Breast epithelium (tissue), 3 donors: ENCODE data around the gene IFNL3.
"Not testable (repeated sequence)": the region's sequence is repeated elsewhere in the genome, so short reads cannot be mapped to it uniquely, and the experiment has no call there.

ENCODE experiments used
- CTCF ChIP-seq, 3 donors: fragments of 450-650 bp; IDR thresholded peaks; one replicate each; pipeline ENCODE4 v1.5.1; 2016 to 2017; ENCODE audit warnings: antibody characterized with exemption in 3 of 3, mild to moderate bottlenecking in 3 of 3, moderate library complexity in 3 of 3
- POLR2A ChIP-seq: fragments of 450-650 bp; IDR thresholded peaks from one replicate; pipeline ENCODE4 v1.6.1; 2016; ENCODE audit warnings: antibody characterized with exemption, mild to moderate bottlenecking, moderate library complexity
- POLR2AphosphoS5 ChIP-seq, 3 donors: sonication (generic); formaldehyde crosslinking; IDR thresholded peaks; one replicate each; pipeline ENCODE4 v1.6.1; 2017; ENCODE audit warnings: antibody characterized with exemption in 3 of 3

GRCh38 chr19:39269369-39269768 is 24.6 kb upstream of the IFNL3 start:
- TF ChIP-seq POLR2A; CTCF (IDR thresholded peaks at IDR 0.05); POLR2AphosphoS5 (IDR thresholded peaks at IDR 0.05): not testable (repeated sequence)
